Heart right ventricle (tissue), 16 donors: ENCODE measurements around the gene USP43. TPM values are rescaled to one million over a fixed set of nuclear protein-coding genes. Genes with fewer than 3 reads are reported as not detected.
A peak's percentile ranks its signal among the peaks of the same experiment; 100 is the strongest.

Experiments
- ATAC-seq, 8 donors: fragments of 200-7000 bp; cut with Tn5 transposase; one replicate each; pipeline ENCODE4 v1.9.1; 2020; ENCODE audit warnings: mild to moderate bottlenecking in 8 of 8, moderate library complexity in 8 of 8, moderate number of reproducible peaks in 1 of 8
- DNase-seq, 2 donors: peaks; one replicate each; pipeline ENCODE4 v3.0.0-alpha.2; 2020
- H3K27ac ChIP-seq, 10 donors: fragments of 200-600 bp; sonication (generic) in 2 of 10; one replicate each; pipeline versions ENCODE4 v1.5.0 to v1.8.0; 2020 to 2022; ENCODE audit warnings: mild to moderate bottlenecking in 3 of 10
- H3K27me3 ChIP-seq, 7 donors: fragments of 200-600 bp; one replicate each; pipeline ENCODE4 v1.8.0; 2021 to 2022; ENCODE audit warnings: mild to moderate bottlenecking in 2 of 7
- H3K36me3 ChIP-seq, 9 donors: fragments of 200-600 bp; sonication (generic) in 1 of 9; one replicate each; pipeline versions ENCODE4 v1.5.0 to v1.8.0; 2020 to 2022; ENCODE audit warnings: mild to moderate bottlenecking in 2 of 9
- H3K4me1 ChIP-seq, 9 donors: fragments of 200-600 bp; sonication (generic) in 1 of 9; one replicate each; pipeline versions ENCODE4 v1.5.0 to v1.8.0; 2020 to 2022; ENCODE audit warnings: mild to moderate bottlenecking in 4 of 9
- H3K4me3 ChIP-seq, 10 donors: fragments of 200-600 bp; sonication (generic) in 2 of 10; one replicate each; pipeline versions ENCODE4 v1.5.0 to v1.8.0; 2020 to 2022; ENCODE audit warnings: mild to moderate bottlenecking in 7 of 10, moderate library complexity in 2 of 10
- H3K9me3 ChIP-seq, 11 donors: fragments of 200-600 bp in 10 of 11; sonication (generic) in 2 of 11; one replicate each; pipeline versions ENCODE4 v1.5.0 to v1.8.0; 2013 to 2022; ENCODE audit warnings: mild to moderate bottlenecking in 2 of 11, control low read depth in 1 of 11, moderate library complexity in 1 of 11
- CTCF ChIP-seq, 9 donors: fragments of 200-600 bp; sonication (generic) in 2 of 9; IDR thresholded peaks; one replicate each; pipeline versions ENCODE4 v1.5.0 to v1.8.0; 2021 to 2022; ENCODE audit warnings: antibody characterized with exemption in 9 of 9, mild to moderate bottlenecking in 5 of 9, moderate library complexity in 1 of 9
- WGBS, 2 donors: extraction: QIAGEN DNeasy Blood & Tissue Kit; methylation state at CpG; one replicate each; pipeline ENCODE4 v1.1.7; 2013; ENCODE audit warnings: inconsistent platforms in 1 of 2; 5-methylcytosine and 5-hydroxymethylcytosine counted together
- intact Hi-C, 10 donors: fragments of 100-400 bp; cut with DNase I; formaldehyde crosslinking; loops; one replicate each; pipeline versions ENCODE4 v1.11.1 to v1.14.2; 2022
- polyA plus RNA-seq, 2 donors: library from polyadenylated mRNA; stranded (reverse); fragments of 200-250 nt; gene quantifications; one replicate each; pipeline ENCODE4 v1.2.3, GENCODE V29; 2013
- total RNA-seq, 10 donors: library from RNA; stranded (reverse); fragmentation: NEBNext Ultra II Directional in 3 of 10; extraction: Animal tissue kit (Norgen Biotek cat#: 25700) in 3 of 10; gene quantifications; one replicate each; pipeline versions ENCODE4 v1.2.1 to v1.2.4, GENCODE V29; 2021 to 2023
- donor health status: Arrhythmogenic right ventricular cardiomyopathy.
- donor health status: ischemic (EF 13 %, LVEDD 7.1; RV severe dilation, severe dysfunction).
- donor health status: healthy with polysubstance abuse.
- donor health status: DM: no; HTN: yes; CAD: no.
- donor health status: DM: no; HTN: no; CAD: no.
- donor health status: ischemic (EF 25% LVEDD 6.9; RV normal size, moderate dysfunction).
- donor health status: ischemic (EF 25% LVEDD 5.7; RV mildly dilated, moderate dysfunction).
- donor health status: healthy.
- donor health status: DM: yes; HTN: yes; CAD: no.
- donor health status: Ischemic cardiomyopathy.
- donor health status: ischemic (EF 35%, LVEDD 5.7; RV mildly dilated, moderate dysfunction).
- donor health status: nonischemic (EF 11% LVEDD 7.7; RV severe dilation, severe dysfunction).
- donor health status: DM: yes; HTN: yes; CAD: no.
- donor health status: PGD.
- donor health status: ischemic (EF 29% LVEDD 5.4; RV normal size, mild dysfunction).
- donor health status: nonischemic (EF 23%, LVEDD 6.1; RV moderate dilation, normal function).

Gene USP43
- total and polyA plus RNA-seq, 12 donors, result 0.03 to 0.07 TPM; not detected in 10

- Histone ChIP-seq H3K27me3 (peaks cover 0 to 33% (median 14%) of the 10 kb centered on the region in 7 donors), H3K4me3 (no peak overlapping the region), H3K27ac (no peak overlapping the region), H3K36me3 (no peaks in the 10 kb centered on the region), H3K4me1 (peaks cover 0 to 19% (median 0%) of the 10 kb centered on the region in 9 donors), H3K9me3 (no peaks in the 10 kb centered on the region)
- intact Hi-C loops, result no loop called here
- TF ChIP-seq CTCF (IDR thresholded peaks at IDR 0.05), result no peak
- ATAC-seq (peak in 1 of 8 donors; percentile 67), DNase-seq (no peak)
- WGBS, 2 donors, result 33 to 50% methylated on average over 4 of the region's 4 CpGs
Measured at GRCh38 chr17:9763643-9764042, 118.3 kb downstream of the USP43 start.

GRCh38 chr17:9765322-9765721, 120.0 kb downstream of the USP43 start:
- Histone ChIP-seq H3K27me3 (peaks cover 0 to 40% (median 14%) of the 10 kb centered on the region in 7 donors), H3K4me3 (no peak overlapping the region), H3K4me1 (peaks cover 0 to 19% (median 0%) of the 10 kb centered on the region in 9 donors), H3K9me3 (no peaks in the 10 kb centered on the region), H3K27ac (no peak overlapping the region), H3K36me3 (no peaks in the 10 kb centered on the region)
- intact Hi-C loops, result loop anchor here in 4 of 10 donors (5.0 kb wide), 1 partner anchor 38 kb away; no protein-coding TSS in a partner anchor
- DNase-seq (no peak), ATAC-seq (peak in 6 of 8 donors; percentile 25 to 61 (median 51))
- TF ChIP-seq CTCF (IDR thresholded peaks at IDR 0.05), result no peak
- WGBS, 2 donors, result 81 to 89% methylated on average over 1 of the region's 1 CpG

- no peak for TF ChIP-seq CTCF (IDR thresholded peaks at IDR 0.05)
Measured at GRCh38 chr17:9766970-9767369, 121.7 kb downstream of the USP43 start.

GRCh38 chr17:9767432-9767991, 122.2 kb downstream of the USP43 start:
- DNase-seq (no peak), ATAC-seq (no peak)
- Histone ChIP-seq H3K36me3 (no peaks in the 10 kb centered on the region), H3K4me3 (no peak overlapping the region), H3K27me3 (peaks cover 0 to 37% (median 16%) of the 10 kb centered on the region in 7 donors), H3K9me3 (no peaks in the 10 kb centered on the region), H3K27ac (peak overlapping the region in 1 of 10 donors; percentile 39), H3K4me1 (peaks cover 0 to 19% (median 0%) of the 10 kb centered on the region in 9 donors)
- intact Hi-C loops, result loop anchor here in 5 of 10 donors (1.0 to 5.0 kb wide), 2 partner anchors 38 to 40 kb away; no protein-coding TSS in a partner anchor
- no peak for TF ChIP-seq CTCF (IDR thresholded peaks at IDR 0.05)
- WGBS, 2 donors, result 77 to 88% methylated on average over 7 of the region's 7 CpGs

More at GRCh38 chr17:9766970-9767369, 121.7 kb downstream of the USP43 start:
- DNase-seq (peak in 1 of 2 donors; percentile 24), ATAC-seq (peak in 6 of 8 donors; percentile 22 to 71 (median 50))
- Histone ChIP-seq H3K4me1 (peaks cover 0 to 19% (median 0%) of the 10 kb centered on the region in 9 donors), H3K27ac (peak overlapping the region in 4 of 10 donors; percentile 19 to 39 (median 34)), H3K27me3 (peaks cover 0 to 38% (median 14%) of the 10 kb centered on the region in 7 donors), H3K36me3 (no peaks in the 10 kb centered on the region), H3K4me3 (no peak overlapping the region), H3K9me3 (no peaks in the 10 kb centered on the region)
- WGBS, 2 donors, result 45% methylated on average over 5 of the region's 5 CpGs
- intact Hi-C loops, result loop anchor here in 5 of 10 donors (1.0 to 5.0 kb wide), 2 partner anchors 38 to 40 kb away; no protein-coding TSS in a partner anchor
